Activated CD8-positive, alpha-beta T cell treated with anti-CD3 and anti-CD28 coated beads for 36 hours (primary cell): Measurements from ENCODE around the gene ACTN1. TPM values are rescaled to one million over a fixed set of nuclear protein-coding genes. Genes with fewer than 3 reads are reported as not detected.
A peak's percentile ranks its signal among the peaks of the same experiment; 100 is the strongest.
"Not testable (repeated sequence)": the region's sequence is repeated elsewhere in the genome, so short reads cannot be mapped to it uniquely, and the experiment has no call there.

Experiments used
- ATAC-seq: fragments of 200-7000 bp; cut with Tn5 transposase; one replicate; pipeline ENCODE4 v1.10.0; 2021; ENCODE audit warnings: mild to moderate bottlenecking, moderate library complexity
- CTCF ChIA-PET: fragments of 350-600 bp; sonication (Branson Sonifier 250); formaldehyde crosslinking; loops from one replicate; lab custom pipeline; 2021; ENCODE audit warnings: antibody characterized with exemption; lab: Charles Lee
- POLR2A ChIA-PET: fragments of 350-600 bp; sonication (Branson Sonifier 250); formaldehyde crosslinking; loops from one replicate; lab custom pipeline; 2021; ENCODE audit warnings: antibody characterized with exemption; lab: Charles Lee
- DNase-seq: peaks from one replicate; pipeline ENCODE4 v3.0.0-alpha.2; 2020
- H3K27ac Mint-ChIP-seq: one replicate; pipeline ENCODE4 v1.8.0; 2021; ENCODE audit warnings: mild to moderate bottlenecking, mixed read lengths
- H3K27me3 Mint-ChIP-seq: one replicate; pipeline ENCODE4 v1.8.0; 2021; ENCODE audit warnings: mixed read lengths
- H3K36me3 Mint-ChIP-seq: one replicate; pipeline ENCODE4 v1.8.0; 2021; ENCODE audit warnings: low read depth, mixed read lengths
- H3K4me1 Mint-ChIP-seq: one replicate; pipeline ENCODE4 v1.8.0; 2021; ENCODE audit warnings: low read depth, mixed read lengths
- H3K4me3 Mint-ChIP-seq: one replicate; pipeline ENCODE4 v1.8.0; 2021; ENCODE audit warnings: mild to moderate bottlenecking, moderate library complexity, mixed read lengths
- H3K9me3 Mint-ChIP-seq: one replicate; pipeline ENCODE4 v1.8.0; 2021; ENCODE audit warnings: mixed read lengths
- intact Hi-C: fragments of 100-400 bp; cut with micrococcal nuclease; formaldehyde crosslinking; loops from one replicate; pipeline ENCODE4 v1.10.0; 2022
- total RNA-seq, 2 experiments: library from RNA; stranded (reverse); gene quantifications; one replicate each; pipeline ENCODE4 v1.2.3, GENCODE V29; 2021
- TF ChIP-seq, protein P1 (sequence below): fragments of 200-600 bp; IDR thresholded peaks from one replicate; pipeline ENCODE4 v1.8.0; 2022; ENCODE audit warnings: antibody characterized with exemption, mild to moderate bottlenecking

Gene ACTN1
- total RNA-seq = 100 to 1,000 TPM; 214 TPM

DNA sequence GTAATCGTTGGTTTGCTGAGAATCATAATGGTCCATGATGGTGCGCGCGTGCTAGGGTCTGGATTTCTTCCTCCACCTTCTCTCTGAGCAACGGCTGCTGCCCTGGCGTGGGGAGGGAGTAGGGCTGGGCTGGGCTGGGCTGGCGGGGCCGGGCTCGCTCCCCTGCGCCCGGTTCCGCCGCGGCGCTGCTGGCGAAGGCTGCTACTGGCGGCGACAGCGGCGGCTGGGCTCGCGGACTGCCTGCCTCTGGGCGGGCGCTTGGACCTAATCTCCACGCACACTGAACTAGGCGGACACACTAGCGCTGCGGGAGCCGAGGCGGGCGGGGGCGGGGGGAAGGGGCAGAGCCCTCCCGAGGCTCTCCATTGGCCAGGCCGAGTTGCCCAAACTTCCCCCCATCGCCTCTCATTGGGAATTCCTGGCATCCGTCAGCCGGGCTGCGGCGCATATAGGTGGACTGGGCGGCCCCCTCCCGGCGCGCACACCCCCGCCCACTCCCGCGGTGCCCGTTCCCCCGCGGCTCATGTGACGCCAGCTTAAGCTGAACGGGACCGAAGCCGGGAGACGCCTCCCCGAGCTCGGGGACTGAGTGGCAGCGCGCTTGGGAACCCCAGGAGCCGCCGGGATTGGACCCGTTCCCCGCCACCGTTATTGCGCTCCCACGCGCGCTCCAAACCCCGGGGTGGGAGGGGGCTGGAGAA lies at the start of gene ACTN1:
Gene ACTN1 (minus strand): TSS at position 282 of the 701 bp plus-strand sequence. CDS start 246 bp downstream, at position 36.
- Mint-ChIP-seq H3K9me3 (peaks cover 6% of the 10 kb centered on the region), H3K4me1 (peaks cover 53% of the 10 kb centered on the region), H3K4me3 (peak within 1 kb of the TSS; percentile 83), H3K36me3 (peaks cover 34% of the 10 kb centered on the region), H3K27ac (peak within 1 kb of the TSS; percentile 96), H3K27me3 (no peaks in the 10 kb centered on the region)
- POLR2A ChIA-PET = interaction anchor here (1.5 kb wide), 1 partner anchor 12 kb away, joined by 5 read pairs; no protein-coding TSS in a partner anchor
- intact Hi-C loops = no loop called here
- CTCF ChIA-PET = interaction anchor here (0.9 to 2.0 kb wide), 7 partner anchors 10 to 150 kb away, joined by 3 to 15 read pairs (median 4); no protein-coding TSS in a partner anchor
- ATAC-seq (peak; percentile 61), DNase-seq (peak; percentile 87)
- TF ChIP-seq, protein P1, sequence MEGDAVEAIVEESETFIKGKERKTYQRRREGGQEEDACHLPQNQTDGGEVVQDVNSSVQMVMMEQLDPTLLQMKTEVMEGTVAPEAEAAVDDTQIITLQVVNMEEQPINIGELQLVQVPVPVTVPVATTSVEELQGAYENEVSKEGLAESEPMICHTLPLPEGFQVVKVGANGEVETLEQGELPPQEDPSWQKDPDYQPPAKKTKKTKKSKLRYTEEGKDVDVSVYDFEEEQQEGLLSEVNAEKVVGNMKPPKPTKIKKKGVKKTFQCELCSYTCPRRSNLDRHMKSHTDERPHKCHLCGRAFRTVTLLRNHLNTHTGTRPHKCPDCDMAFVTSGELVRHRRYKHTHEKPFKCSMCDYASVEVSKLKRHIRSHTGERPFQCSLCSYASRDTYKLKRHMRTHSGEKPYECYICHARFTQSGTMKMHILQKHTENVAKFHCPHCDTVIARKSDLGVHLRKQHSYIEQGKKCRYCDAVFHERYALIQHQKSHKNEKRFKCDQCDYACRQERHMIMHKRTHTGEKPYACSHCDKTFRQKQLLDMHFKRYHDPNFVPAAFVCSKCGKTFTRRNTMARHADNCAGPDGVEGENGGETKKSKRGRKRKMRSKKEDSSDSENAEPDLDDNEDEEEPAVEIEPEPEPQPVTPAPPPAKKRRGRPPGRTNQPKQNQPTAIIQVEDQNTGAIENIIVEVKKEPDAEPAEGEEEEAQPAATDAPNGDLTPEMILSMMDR = no peak

DNA sequence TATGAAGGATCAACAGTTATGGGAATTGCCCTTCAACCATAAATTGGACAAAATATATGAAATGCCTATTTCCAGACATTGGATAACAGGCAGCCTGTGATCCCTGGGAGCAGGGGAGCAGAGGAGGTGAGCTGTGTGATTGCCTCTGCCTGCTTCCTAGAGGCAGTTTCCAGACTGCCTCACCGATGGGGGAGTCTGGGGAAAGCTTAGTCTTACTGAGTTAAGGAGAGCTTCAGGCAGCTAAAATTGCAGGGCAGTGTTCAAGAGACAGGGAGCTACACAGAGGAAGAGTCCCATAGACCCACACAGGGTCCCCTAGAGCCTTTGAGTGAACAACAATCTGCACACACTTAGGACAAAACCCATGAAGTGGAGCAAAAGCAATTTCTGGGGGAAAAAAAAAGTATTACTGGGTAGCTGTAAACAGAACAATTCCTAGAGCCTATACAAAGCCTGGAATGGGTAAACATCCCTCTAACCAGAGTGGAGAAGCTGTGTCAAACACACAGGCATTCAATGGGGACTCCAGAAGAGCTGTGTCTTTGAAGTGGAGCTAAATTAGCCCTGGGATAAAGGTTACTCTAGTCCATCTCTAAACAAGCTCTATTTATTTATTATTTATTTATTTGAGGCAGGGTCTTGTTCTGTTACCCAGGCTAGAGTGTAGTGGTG lies 48.3 kb upstream of the ACTN1 start:
- H3K9me3 Mint-ChIP-seq = no peaks in the 10 kb centered on the region
- H3K27me3 Mint-ChIP-seq = no peaks in the 10 kb centered on the region
- ChIA-PET CTCF (interaction anchor here (1.0 to 2.0 kb wide), 7 partner anchors 8 to 183 kb away, joined by 3 to 9 read pairs (median 4); no protein-coding TSS in a partner anchor), POLR2A (interaction anchor here (1.3 to 1.9 kb wide), 2 partner anchors 9 to 17 kb away, joined by 4 read pairs; no protein-coding TSS in a partner anchor)
- no peak overlapping the region for H3K27ac Mint-ChIP-seq
- ATAC-seq (no peak), DNase-seq (no peak)
- no peak overlapping the region for H3K4me3 Mint-ChIP-seq
- TF ChIP-seq, protein P1 = no peak
- H3K36me3 Mint-ChIP-seq = no peaks in the 10 kb centered on the region
- no peaks in the 10 kb centered on the region for H3K4me1 Mint-ChIP-seq
- intact Hi-C loops = no loop called here

DNA sequence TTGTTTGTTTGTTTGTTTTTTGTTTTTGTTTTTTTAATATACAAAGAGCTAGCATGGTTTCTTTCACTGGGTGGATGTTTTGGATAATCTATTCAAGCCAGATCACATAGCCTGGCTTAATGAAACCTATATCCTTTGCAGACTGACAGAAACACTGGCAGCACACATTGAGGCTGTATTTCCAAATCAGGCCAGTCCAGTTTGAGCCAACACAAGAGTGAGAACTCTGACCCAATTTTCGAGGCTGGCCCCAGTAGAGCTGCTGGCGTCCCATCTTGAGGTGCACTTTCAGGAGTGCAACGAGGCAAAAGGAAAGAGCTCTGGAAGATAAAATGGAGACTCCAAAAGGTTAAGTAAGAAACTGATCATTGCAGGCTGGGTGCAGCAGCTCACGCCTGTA lies 43.9 kb upstream of the ACTN1 start:
- H3K4me1 Mint-ChIP-seq = no peaks in the 10 kb centered on the region
- H3K36me3 Mint-ChIP-seq = no peaks in the 10 kb centered on the region
- no peak for ATAC-seq
- TF ChIP-seq, protein P1 = no peak
- H3K9me3 Mint-ChIP-seq = no peaks in the 10 kb centered on the region
- CTCF ChIA-PET = interaction anchor here (1.2 to 1.6 kb wide), 2 partner anchors 10 to 67 kb away, joined by 3 to 4 read pairs; no protein-coding TSS in a partner anchor
- POLR2A ChIA-PET = no interaction called here
- H3K27me3 Mint-ChIP-seq = no peaks in the 10 kb centered on the region
- no peak for DNase-seq
- H3K27ac Mint-ChIP-seq = no peak overlapping the region
- intact Hi-C loops = no loop called here
- no peak overlapping the region for H3K4me3 Mint-ChIP-seq

DNA sequence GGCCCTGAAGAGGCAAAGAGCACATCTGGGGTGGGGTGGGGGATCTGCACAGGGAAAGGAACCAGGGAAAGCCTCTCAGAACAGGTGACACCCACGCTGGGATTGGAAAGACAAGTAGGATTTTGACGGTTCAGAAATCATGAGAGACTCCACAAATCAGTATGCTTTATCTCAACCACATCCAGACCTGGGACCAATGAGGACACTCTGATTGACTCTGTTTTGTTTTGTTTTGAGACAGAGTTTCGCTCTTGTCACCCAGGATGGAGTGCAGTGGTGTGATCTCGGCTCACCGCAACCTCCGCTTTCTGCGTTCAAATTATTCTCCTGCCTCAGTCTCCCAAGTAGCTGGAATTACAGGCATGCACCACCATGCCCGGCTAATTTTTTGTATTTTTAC lies 43.0 kb upstream of the ACTN1 start:
- H3K27ac Mint-ChIP-seq, intact Hi-C loops, H3K27me3 Mint-ChIP-seq, ATAC-seq, POLR2A ChIA-PET, H3K36me3 Mint-ChIP-seq, H3K4me3 Mint-ChIP-seq, CTCF ChIA-PET, H3K9me3 Mint-ChIP-seq, H3K4me1 Mint-ChIP-seq, DNase-seq: not testable (repeated sequence)

DNA sequence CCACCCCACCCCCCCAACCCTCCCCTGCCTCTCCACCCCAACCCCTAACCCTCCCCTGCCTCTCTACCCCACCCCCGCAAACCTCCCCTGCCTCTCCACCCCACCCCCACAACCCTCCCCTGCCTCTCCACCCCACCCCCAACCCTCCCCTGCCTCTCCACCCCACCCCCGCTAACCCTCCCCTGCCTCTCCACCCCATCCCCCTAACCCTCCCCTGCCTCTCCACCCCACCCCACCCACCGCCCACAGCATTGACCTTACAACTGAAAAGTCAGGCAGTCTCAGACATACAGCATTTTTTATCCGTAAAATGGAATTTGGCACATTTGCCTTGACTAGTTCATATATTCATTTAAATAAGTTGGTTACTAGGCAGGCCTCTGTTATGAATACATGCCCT lies 38.6 kb upstream of the ACTN1 start:
- Mint-ChIP-seq H3K36me3 (no peaks in the 10 kb centered on the region), H3K4me3 (no peak overlapping the region), H3K27me3 (no peaks in the 10 kb centered on the region), H3K9me3 (no peaks in the 10 kb centered on the region), H3K27ac (no peak overlapping the region), H3K4me1 (no peaks in the 10 kb centered on the region)
- ChIA-PET CTCF (interaction anchor here (0.9 to 2.1 kb wide), 3 partner anchors 16 to 106 kb away, joined by 3 to 7 read pairs (median 6); no protein-coding TSS in a partner anchor), POLR2A (interaction anchor here (0.9 kb wide), 1 partner anchor 79 kb away, joined by 3 read pairs; no protein-coding TSS in a partner anchor)
- TF ChIP-seq, protein P1 = no peak
- DNase-seq (no peak), ATAC-seq (no peak)
- intact Hi-C loops = no loop called here
